HG02759 (cell line): ENCODE measurements around the gene JADE1.
A peak's percentile ranks its signal among the peaks of the same experiment; 100 is the strongest.

Source experiments
- ATAC-seq: cut with Tn5 transposase; IDR thresholded peaks from one replicate; pipeline ENCODE4 v1.9.1; 2021; ENCODE audit warnings: mild to moderate bottlenecking, moderate library complexity; ENCODE audit not compliant: unreplicated experiment

JADE1 gene

GRCh38 chr4:128809477-128810330, at the start of gene JADE1:
Gene JADE1, plus strand, starts transcription at chr4:128809700. Its CDS starts 22,059 bp downstream, at chr4:128831759.
- ATAC-seq: peak; percentile 52

GRCh38 chr4:128766781-128767180, 42.7 kb upstream of the JADE1 start:
- no peak for ATAC-seq

- ATAC-seq: no peak
These were observed 41.0 kb upstream of the JADE1 start for GRCh38 chr4:128768373-128768996.

- no peak for ATAC-seq
These were observed 40.5 kb upstream of the JADE1 start for GRCh38 chr4:128769011-128769410.

- no peak for ATAC-seq
These were observed 38.7 kb upstream of the JADE1 start for GRCh38 chr4:128770807-128771206.

GRCh38 chr4:128775477-128775876, 34.0 kb upstream of the JADE1 start:
- no peak for ATAC-seq

- ATAC-seq: no peak
These were observed 33.6 kb upstream of the JADE1 start for GRCh38 chr4:128775916-128776315.

GRCh38 chr4:128776794-128777216, 32.7 kb upstream of the JADE1 start:
- ATAC-seq: no peak

GRCh38 chr4:128780688-128781087, 28.8 kb upstream of the JADE1 start:
- ATAC-seq: no peak

- ATAC-seq: peak; percentile 53
These were observed 27.3 kb upstream of the JADE1 start for GRCh38 chr4:128782076-128782715.

GRCh38 chr4:128782875-128783614, 26.5 kb upstream of the JADE1 start:
- no peak for ATAC-seq

GRCh38 chr4:128787509-128788311, 21.8 kb upstream of the JADE1 start:
- no peak for ATAC-seq

GRCh38 chr4:128793859-128794672, 15.4 kb upstream of the JADE1 start:
- no peak for ATAC-seq

- ATAC-seq: no peak
These were observed 12.6 kb upstream of the JADE1 start for GRCh38 chr4:128796934-128797333.

GRCh38 chr4:128800284-128800683, 9.2 kb upstream of the JADE1 start:
- no peak for ATAC-seq

- no peak for ATAC-seq
These were observed 8.7 kb upstream of the JADE1 start for GRCh38 chr4:128800701-128801284.

GRCh38 chr4:128802680-128803628, 6.5 kb upstream of the JADE1 start:
- ATAC-seq: no peak

GRCh38 chr4:128803783-128804182, 5.7 kb upstream of the JADE1 start:
- ATAC-seq: peak; percentile 40
